ENCODE measurements around the gene CIITA.
"Not testable (repeated sequence)": the region's sequence is repeated elsewhere in the genome, so short reads cannot be mapped to it uniquely, and the experiment has no call there.

The CIITA gene

GRCh38 chr16:10876799-10877341 is at the start of gene CIITA:
Gene CIITA, plus strand, starts transcription at chr16:10877202. Its CDS starts 129 bp downstream, at chr16:10877331.
- peak in 1 of 2 experiments; percentile 3 for DNase-seq

- no peak for DNase-seq
Observed at GRCh38 chr16:10827691-10828341, 49.2 kb upstream of the CIITA start.

- no peak for DNase-seq
Observed at GRCh38 chr16:10828851-10829366, 48.1 kb upstream of the CIITA start.

GRCh38 chr16:10829390-10830098 is 47.5 kb upstream of the CIITA start:
- DNase-seq = not testable (repeated sequence)

- DNase-seq = not testable (repeated sequence)
Observed at GRCh38 chr16:10830240-10830639, 46.8 kb upstream of the CIITA start.

GRCh38 chr16:10831894-10832886 is 44.8 kb upstream of the CIITA start:
- DNase-seq = no peak

- DNase-seq = no peak
Observed at GRCh38 chr16:10833271-10833670, 43.7 kb upstream of the CIITA start.

GRCh38 chr16:10834130-10834529 is 42.9 kb upstream of the CIITA start:
- no peak for DNase-seq

- no peak for DNase-seq
Observed at GRCh38 chr16:10834766-10835165, 42.2 kb upstream of the CIITA start.

GRCh38 chr16:10835281-10835931 is 41.6 kb upstream of the CIITA start:
- no peak for DNase-seq

GRCh38 chr16:10836174-10836853 is 40.7 kb upstream of the CIITA start:
- DNase-seq = no peak

- no peak for DNase-seq
Observed at GRCh38 chr16:10838621-10839278, 38.3 kb upstream of the CIITA start.

GRCh38 chr16:10839279-10839666 is 37.7 kb upstream of the CIITA start:
- DNase-seq = no peak

GRCh38 chr16:10840703-10841102 is 36.3 kb upstream of the CIITA start:
- DNase-seq = no peak

- DNase-seq = no peak
Observed at GRCh38 chr16:10846213-10846998, 30.6 kb upstream of the CIITA start.

GRCh38 chr16:10847176-10847575 is 29.8 kb upstream of the CIITA start:
- DNase-seq = no peak

GRCh38 chr16:10849736-10850477 is 27.1 kb upstream of the CIITA start:
- DNase-seq = no peak

GRCh38 chr16:10850478-10850850 is 26.5 kb upstream of the CIITA start:
- DNase-seq = no peak

GRCh38 chr16:10851512-10851911 is 25.5 kb upstream of the CIITA start:
- DNase-seq = no peak

- no peak for DNase-seq
Observed at GRCh38 chr16:10852286-10852685, 24.7 kb upstream of the CIITA start.

Data from NCI-H1930 (cell line).